COLO668 (cell line): ENCODE results near the gene NOXA1.
A peak's percentile ranks its signal among the peaks of the same experiment; 100 is the strongest.

Experiments used
- DNase-seq: peaks from one replicate; lab custom pipeline; 2025; ENCODE audit not compliant: unreplicated experiment; lab: John Stamatoyannopoulos, UW

NOXA1 gene

DNA sequence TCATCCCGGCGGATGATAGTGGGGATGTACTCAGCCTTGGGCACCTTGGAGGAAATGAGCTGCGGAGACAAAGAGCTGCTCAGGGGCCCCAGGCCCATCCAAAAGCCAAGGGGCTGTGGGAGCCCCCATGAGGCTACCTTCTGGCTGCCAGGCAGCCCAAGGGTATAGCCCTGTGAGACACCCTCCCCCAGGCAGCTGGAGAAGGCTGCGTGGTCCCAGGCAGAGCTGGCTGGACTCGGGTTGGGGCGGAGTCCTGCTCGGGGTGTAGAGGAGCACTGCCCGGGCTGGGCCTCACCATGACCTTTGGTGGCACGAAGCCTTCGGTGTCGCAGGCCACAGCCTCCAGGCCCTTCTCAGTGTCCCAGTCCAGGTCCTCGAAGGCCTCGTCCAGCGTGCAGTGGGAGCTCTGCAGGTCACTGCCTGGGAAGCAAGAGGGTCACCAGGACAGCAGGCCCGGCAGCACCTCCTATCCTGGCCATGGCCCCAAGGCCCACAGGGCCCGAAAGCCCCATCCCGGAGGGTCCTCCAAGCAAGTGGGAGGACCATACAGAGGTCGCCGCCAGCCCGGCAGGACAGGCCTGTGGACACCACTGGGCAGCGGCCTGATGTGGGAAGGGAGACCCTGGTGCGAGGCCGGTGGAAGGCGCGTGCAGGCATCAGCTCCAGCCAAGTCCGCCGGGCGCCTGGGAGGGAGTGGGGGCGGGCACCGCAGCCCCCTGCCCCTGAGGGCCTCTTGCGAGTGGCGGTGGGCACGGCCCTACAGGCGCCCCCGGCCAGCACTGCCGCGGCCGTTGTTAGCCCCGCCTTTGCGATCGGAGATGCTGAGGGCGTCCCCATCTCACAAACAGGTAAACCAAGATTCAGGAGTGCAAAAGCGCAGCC, 29.8 kb downstream of the NOXA1 start:
- no peak for DNase-seq

GRCh38 chr9:137453643-137454081, 30.5 kb downstream of the NOXA1 start:
- peak; percentile 17 for DNase-seq

DNA sequence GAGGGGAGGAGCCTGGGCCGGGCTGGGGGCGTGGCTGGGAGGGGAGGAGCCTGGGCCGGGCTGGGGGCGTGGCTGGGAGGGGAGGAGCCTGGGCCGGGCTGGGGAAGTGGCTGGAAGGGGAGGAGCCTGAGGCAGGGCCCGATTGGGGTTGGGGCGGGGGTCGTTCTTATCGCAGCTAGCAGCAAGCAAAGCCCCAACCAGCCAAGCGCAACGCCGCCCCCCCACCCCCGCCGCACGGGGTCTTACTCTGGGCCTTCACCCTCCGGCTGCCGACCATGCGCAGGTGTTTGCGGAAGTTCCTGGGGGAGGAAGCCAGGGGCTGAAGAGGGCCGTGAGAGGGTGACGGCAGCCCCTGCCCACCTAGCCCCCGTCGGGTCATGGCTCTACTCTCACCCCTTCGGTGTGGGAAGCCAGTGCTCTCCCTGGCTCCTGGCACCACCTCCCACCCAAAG, 31.0 kb downstream of the NOXA1 start:
- no peak for DNase-seq

GRCh38 chr9:137454597-137455358, 31.6 kb downstream of the NOXA1 start:
- no peak for DNase-seq

- no peak for DNase-seq
Observed at GRCh38 chr9:137455359-137455991, 32.3 kb downstream of the NOXA1 start.

DNA sequence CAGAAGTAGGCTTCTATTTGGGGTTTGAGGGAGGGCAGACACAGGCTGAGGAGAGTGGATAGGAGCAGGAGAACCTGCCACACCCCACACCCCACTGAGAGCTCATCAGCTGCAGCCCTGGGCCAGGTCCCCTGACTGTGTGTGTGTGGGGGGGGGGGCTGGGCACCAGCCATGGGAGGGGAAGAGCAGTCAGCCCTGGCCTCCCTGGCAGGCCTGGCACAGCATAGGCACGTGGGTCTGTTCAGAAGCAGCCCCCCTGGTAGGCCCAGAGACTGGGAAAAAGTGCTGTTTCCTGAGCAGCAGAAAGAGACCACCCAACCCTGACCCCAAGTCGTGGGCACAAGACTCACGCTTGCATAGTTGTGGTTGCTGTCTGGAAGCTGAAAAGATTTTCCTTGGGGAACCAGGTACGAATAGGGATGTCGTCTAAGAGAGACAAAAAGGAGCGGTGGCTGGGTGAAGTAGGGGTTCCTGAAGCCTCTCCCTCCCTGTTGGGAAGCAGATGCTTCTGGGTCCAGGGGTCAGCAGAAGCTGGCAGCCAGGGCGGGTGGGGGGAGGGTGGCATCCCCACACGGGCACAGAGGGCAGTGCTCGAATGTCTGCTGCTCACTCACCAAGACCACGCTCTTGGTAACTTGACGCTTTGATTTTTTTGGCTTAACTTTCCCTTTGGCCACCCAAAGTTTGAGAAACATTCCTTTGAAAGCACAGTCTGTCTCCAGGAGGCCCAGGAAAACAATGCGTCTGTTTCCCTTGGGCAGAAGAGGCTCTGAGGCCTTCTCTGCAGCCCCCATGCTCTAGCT, 33.1 kb downstream of the NOXA1 start:
- no peak for DNase-seq

DNA sequence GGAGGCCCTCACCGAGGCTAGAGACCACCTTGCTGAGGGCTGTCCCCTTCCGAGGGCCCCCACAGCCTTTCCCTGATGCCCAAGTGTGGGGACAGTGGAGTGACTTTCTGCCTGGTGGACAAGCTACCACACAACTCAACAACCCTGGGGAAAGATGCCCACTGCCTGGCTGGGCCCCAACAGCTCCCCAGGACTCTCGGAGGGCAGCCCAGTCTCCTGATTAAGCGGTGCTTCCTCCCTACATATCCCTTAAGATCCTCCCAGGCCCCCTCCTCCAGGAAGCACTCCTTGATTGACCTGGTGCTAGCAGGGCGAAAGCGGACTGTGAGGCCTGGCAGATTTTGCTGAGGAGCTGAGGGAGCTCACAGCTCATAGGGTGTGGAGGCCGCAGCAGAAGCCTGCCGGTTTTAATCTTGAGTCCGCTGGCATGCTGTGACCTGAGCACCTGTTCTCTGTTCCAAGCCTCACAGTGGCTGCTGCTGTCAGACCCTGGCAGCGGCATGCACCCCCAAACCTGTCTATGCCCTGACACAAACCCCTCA, 33.7 kb downstream of the NOXA1 start:
- DNase-seq: no peak

DNA sequence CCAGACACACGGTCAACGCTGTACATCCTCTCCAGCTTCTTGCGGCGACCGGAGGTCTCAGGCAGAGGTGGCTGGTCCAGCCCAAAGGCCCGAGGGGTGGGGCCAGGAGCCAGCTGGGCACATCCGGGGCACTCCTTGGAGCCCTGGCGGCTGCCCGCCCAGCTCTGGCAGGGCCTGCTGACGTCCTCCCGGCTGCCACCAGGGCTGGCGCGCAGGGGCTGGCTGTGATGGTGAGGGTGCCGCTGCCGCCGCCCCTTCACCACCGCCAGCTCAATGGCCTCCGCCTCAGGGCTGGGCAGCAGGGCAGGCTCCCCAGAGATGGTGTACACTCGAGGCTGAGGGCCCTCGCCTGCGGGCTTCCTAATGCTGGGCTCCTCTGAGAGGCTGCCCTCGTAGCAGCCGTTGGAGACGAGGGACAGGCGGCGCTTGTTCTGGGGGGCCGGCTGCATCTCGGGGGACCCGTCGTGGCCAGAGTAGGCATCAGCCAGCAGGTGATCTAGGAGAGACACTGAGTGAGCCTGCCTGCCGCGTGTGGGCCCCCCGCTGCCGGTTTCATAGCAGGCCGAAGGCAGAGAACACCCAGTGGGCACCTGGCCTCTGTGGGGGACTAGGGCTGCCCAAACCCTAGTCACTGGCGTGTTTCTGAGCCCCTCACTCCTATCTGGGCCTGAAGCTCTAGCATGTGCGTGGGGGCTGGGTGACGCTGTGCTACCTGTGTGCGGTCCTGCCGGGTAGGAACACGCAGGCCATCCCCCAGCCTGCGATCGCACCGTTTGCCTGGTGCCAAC, 34.4 kb downstream of the NOXA1 start:
- no peak for DNase-seq

- DNase-seq: peak; percentile 60
Observed at GRCh38 chr9:137458194-137459151, 35.3 kb downstream of the NOXA1 start.

- peak; percentile 96 for DNase-seq
Observed at GRCh38 chr9:137459152-137459600, 36.0 kb downstream of the NOXA1 start, which contains the start of gene NSMF. TSS of gene NSMF (minus strand) at chr9:137459334. CDS start at chr9:137459102, 232 bp downstream.

GRCh38 chr9:137459601-137460362, 36.6 kb downstream of the NOXA1 start:
- DNase-seq: no peak

DNA sequence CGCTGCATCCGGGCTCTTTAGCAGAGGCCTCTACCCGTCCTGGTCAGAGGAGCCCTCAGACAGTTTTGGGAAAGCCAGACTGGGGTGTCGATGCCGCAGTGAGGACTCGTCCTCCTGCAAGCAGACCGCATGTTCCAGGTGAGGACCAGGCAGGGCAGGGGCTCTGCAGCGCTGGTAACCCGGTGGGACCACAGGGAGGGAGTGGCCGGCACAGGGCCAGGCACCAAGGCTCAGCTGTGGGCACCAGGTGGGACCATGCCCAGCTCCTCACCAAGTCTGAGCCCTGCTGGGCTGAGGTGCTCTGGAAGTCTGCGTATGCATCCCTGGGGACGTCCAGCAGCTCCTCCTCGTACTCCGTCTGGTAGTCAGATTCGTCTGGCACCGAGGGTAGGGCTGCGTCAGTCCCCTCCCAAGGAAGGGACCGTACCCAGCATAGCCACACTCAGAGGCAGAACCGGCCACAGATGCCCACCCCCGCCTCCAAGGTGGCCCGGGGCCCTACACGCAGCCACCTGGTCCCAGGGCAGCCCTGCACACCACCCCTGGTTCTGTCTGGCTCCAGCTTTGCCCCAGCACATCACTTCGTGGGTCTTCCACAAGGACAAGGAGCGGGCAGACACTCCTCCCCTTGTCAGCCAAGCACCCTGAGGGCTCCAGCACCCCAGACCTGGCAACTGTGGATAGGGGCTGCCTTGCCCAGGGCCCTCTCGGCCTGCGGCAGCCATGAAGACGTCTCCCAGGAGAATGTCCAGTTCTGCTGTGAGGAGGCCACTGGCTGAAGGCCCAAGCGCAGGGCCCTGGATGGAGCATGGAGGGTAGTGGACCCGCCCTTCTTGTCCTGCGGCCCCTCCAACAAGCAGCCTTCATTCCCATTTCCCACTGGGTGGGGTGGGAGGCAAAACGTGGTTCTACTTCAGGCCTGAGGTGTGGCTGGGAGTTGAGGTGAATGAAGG, 37.4 kb downstream of the NOXA1 start:
- no peak for DNase-seq

DNA sequence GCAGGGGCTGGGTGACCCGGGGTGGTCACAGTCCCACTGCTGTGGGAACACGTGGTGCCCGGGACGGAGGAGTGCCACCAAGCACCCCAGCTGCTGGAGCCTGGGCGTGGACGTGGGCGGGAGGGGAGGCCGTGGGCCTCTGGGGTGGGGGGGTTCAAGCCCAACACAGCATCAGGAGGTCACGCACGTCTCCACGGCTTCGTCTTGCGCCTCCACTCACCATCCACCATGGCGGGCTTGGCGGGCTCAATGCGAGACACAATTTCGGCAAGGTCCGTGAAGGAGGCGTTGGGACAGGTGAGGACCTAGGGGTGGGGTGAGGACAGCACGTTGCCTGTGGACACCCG, 38.1 kb downstream of the NOXA1 start:
- DNase-seq: no peak

DNA sequence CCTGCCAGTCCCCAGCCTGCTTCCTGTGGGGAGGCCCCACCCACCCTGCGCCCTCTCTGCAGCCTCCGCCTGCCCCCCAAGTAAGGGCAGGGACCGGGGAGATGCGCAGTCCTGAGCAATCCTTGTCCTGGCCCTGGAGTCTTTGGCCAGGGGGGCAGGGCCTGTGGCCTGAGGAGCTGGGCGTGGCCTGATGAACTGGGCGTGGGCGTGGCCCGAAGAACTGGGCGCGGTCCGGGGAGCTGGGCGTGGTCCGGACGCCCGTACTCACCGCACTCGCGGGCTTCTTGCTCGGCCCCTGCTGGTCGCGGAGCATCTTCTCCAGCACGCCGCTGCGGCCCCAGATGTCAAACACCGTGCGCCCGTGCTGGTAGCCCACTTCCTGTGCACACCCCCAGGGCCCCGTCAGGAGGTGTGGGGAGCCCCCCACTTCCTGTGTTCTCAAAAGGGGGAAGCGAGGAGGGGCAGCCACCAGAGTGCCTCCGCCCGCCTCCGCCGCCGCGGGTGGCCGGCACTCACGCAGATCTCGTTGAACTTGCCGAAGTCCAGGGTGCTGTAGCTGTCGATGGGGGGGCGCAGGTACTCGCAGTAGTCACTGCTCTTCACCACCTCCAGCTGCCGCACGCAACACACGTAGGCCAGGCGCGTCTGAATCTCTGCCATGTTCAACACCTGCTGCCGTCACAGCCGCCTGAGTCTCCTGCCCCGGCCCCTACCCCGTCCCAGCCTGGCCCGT, 38.6 kb downstream of the NOXA1 start:
- DNase-seq: no peak

DNA sequence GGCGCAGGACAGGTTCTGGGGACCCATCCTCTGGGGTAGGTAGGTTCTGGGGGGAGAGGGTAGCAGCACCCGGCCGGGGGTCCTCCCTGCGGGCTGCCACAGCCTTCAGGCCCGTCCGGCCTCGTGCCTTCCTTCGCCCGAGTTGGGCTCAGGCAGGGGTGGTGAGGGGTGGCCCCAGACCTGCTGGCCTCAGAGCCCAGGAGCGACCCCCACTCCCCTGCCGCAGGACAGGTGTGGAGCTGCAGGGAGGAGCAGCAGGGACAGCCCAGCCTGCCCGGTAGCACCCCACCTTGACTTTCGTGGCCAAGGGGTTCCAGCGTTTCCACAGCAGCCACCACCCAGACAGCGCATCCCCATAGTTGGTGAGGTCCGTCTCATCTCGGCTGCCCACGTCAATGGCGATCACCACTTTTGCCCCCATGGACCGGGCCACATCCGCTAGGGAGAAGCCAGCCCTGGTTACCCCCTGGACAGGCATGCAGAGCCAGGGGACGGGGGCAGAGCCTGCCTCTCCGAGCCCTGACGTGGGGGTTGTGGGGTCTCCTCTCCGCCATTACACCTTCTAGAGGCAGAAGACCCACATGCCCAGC, 39.3 kb downstream of the NOXA1 start:
- DNase-seq: no peak
